GM11168 (cell line): ENCODE data around the gene TIMM17B.

ENCODE experiments used
- in situ Hi-C: fragments of 300-500 bp; cut with MboI; formaldehyde crosslinking; loops from one replicate; pipeline ENCODE4 v1.12.0; 2022; ENCODE audit warnings: low sequenced_read_pairs; ENCODE audit not compliant: unreplicated experiment

Gene TIMM17B

GRCh38 chrX:48919360-48919841 is 21.8 kb upstream of the TIMM17B start:
- in situ Hi-C loops = no loop called here

- in situ Hi-C loops = no loop called here
These were observed 21.2 kb upstream of the TIMM17B start, which contains the start of gene PIM2 for GRCh38 chrX:48918643-48919340. PIM2 (minus strand) TSS chrX:48919024; CDS start chrX:48918834, 190 bp downstream.

DNA sequence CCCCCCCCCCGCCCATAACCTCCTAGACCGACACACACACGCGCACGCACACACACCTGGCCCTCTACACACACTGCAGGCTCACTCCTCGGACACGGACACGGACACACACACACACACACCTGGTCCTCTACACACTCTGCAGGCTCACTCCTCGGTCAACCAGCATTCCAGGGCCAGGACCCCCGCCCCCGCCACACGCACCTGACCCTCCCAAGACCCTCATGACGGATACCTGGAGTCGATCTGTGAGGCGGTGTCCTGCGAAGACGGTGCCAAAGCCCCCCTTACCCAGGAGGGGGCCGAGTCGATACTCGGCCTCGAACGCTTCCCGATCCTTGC is 20.7 kb upstream of the TIMM17B start:
- in situ Hi-C loops = no loop called here

DNA sequence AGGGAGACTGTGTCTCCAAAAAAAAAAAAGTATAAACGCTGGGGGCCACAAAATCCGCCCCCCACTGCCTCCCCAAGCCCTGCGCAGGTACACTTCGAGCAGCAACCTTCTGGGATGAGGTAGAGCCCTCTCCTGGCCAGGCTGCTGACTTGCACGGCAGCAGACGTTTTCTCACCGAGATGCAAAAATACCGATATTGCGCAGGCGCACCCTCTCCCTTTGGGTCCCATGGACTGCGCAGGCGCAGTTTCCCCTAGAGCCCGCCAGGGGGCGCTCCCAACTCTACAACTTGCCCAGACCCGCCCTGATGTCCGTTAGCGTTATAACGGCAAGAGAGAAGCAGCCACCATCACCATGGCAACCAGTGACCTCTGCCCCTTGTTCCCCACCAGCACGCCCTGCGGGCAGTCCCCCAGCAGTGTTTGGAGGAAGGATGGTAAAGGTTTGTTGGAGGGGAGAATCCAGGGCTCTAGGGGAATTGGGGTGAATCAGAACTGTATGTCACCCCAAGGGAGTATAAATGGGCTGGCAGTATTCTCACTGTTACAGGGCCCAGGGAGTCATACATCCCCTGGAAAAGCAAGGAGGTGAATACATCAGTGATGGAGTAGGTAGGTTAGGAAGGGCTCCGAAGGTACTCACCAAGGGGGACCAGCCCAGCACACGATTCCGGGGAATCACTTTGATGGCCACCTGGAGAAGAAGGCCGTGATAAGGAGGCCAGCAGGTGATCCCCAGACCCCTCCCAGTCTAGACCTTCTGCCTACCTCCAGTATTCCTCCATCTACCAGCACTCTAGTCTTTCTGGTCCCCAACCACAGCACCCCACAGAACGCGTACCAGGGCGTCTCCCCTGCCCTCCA is 19.8 kb upstream of the TIMM17B start:
- in situ Hi-C loops = no loop called here

DNA sequence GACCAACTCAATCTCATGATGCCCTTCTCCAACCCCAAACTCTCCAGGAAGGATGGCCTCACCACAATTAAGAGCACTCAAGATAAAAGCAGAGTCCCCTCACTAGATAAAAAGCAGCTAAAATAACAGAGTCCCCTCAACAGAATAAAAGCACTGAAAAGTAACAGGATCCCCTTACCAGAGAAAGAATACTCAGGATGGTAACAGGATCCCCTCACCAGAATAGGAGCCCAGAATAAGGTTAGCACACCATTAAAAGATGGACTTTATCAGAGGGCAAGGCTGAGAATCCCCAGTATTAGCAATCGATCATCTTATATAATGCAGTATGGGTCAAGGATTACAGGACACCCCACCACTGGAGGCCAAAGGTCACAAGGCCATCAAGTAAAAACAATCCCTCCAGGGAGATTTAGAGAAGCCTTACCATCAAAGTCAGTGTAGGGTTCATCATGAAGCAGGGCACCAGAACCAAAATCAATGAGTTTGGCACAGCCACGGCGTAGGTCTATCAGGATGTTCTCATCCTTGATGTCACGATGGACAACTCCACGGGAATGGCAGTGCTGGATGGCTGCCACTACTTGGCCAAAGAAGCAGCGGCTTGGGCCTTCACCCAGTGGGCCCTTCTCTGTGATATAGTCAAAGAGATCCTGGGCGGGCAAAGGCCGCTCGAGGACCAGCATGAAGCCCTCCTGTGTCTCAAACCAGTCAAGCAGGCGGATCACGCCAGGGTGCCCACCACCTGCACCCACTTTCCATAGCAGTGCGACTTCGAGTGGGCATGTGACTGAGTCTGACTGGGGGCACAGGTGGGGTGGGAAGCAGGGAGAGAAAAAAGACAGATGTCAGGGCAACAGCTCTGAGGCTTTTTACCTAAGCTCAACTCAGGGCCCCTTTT is 17.3 kb upstream of the TIMM17B start:
- in situ Hi-C loops = loop anchor here (5.0 kb wide), 1 partner anchor 32 kb away; no protein-coding TSS in a partner anchor

GRCh38 chrX:48913605-48914366 is 16.2 kb upstream of the TIMM17B start:
- in situ Hi-C loops = loop anchor here (5.0 kb wide), 1 partner anchor 34 kb away; no protein-coding TSS in a partner anchor

- in situ Hi-C loops = loop anchor here (5.0 kb wide), 1 partner anchor 36 kb away; no protein-coding TSS in a partner anchor
These were observed 14.0 kb upstream of the TIMM17B start, which contains the start of gene SLC35A2 for GRCh38 chrX:48911412-48912182. SLC35A2 (minus strand) TSS chrX:48911646; CDS start chrX:48911636, 10 bp downstream.

DNA sequence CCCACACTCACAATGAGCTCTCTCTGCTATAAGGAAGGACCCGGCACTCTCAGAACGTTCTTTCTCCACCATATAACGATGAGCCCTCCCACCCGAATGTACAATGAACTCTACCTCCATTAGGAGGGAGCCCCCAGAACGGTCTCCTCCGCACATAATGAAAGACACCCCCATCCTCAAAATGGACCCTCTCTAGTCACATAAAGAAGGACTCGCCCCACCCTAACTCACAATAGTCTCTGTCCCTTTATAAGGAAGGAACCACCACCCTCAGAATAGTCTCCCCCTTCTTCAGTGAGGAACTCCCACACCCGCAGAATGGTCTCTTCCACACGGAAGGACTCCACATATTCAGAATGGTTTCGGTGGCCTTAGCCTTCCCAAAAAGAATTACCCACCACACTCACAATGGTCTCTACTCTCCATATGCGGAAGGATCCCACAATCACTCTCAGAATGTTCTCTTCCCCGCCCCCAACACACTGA is 13.4 kb upstream of the TIMM17B start:
- in situ Hi-C loops = loop anchor here (5.0 kb wide), 1 partner anchor 36 kb away; no protein-coding TSS in a partner anchor

DNA sequence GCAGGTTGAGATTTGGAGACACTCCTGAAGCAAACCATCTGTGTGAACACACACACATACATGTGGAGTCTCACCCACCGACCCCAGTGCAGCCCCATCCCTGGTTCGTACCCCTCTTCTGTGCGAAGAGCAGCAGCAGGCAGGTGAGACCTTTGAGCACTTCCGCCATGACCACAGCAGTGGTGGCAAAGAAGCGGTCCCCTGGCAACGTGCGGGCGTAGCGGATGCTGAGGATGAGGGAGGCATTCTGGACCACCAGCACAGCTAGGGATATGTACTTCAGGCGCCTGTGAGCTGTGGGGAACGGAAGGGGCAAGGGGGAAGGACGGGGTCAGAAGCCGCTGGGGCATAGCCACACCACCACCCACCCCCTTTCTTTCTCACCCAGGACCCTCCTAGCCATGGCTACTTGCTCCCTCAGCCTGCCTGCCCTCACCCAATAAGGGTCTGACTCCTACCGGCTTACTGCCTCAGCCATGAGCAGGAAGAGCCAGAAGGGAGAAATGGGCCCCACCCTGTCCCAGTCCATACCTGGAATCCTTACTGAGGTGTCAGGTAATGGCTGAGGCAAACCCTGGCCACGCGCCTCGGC is 12.2 kb upstream of the TIMM17B start:
- in situ Hi-C loops = loop anchor here (5.0 kb wide), 1 partner anchor 38 kb away; no protein-coding TSS in a partner anchor

DNA sequence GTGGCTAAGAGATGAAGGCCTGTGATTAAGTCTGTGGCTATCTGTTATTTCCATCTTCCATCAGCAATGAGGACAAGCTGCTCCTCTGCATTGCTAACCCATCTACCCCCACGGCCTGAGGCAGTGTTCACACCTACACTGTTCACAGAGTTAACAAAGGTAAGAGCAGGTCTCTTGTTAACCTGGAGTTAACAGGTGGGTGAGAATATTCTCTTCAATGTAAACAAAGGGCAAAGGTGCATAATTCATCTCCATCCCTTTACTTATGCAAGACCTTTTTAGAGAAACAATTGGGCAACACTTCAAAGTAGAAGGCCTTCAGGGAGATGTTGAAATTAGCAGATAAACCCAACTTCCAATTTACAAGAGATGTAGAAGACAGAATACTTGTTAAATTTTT is 11.0 kb upstream of the TIMM17B start:
- in situ Hi-C loops = no loop called here

DNA sequence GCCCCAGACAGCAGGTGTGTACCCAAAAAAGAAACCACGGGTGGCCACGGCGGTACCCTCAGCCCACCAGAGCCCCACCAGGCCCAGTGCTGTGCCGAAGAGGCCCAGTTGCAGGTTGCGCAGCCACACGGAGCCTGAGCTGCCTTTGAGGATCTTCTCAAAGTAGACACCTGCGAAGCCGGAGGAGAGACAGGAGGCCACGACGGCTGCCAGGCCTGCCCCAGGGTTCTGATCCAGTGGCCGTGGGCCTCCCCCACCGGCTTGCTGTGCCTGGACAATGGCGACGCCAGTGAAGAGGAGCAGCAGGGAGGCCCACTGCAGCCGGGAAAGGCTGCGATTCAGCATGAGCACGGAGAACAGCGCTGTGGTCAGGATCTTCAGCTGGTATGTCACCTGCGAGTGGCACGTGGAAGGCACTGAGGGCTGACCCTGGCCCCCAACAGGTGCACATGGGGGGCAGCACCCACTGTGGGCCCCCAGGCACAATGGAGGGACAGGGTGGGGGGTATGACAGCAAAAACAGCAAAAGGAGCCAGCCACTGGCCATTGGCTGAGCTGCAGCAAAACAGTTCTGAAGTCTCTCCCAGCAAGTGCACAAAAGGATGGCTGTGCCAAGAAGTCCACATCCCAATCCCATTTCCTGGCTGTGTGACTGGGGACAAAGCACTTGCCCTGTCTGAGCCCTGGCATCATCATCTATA is 7.7 kb upstream of the TIMM17B start:
- in situ Hi-C loops = no loop called here

GRCh38 chrX:48904626-48905025 is 7.1 kb upstream of the TIMM17B start:
- in situ Hi-C loops = no loop called here

- in situ Hi-C loops = no loop called here
These were observed 6.6 kb upstream of the TIMM17B start for GRCh38 chrX:48904180-48904579.

DNA sequence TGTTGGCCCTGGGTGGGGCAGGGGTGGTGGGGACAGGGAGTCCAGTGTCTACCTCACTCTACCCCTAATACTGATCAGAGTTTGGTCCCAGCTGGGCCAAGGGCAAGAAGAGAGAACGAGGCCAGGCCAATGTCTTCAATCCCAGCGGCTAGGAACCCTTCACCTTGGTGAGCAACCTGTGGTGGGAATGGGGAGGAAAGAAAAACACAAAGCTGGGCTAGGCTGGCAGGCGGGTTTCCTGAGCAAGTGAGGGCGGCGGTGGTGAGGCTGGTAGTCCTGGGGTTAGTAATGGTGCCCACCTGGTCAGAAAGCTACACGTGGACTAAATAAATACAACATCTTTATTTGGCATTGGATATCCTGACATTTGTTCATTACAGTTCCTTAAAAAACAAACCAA is 5.7 kb upstream of the TIMM17B start:
- in situ Hi-C loops = no loop called here

DNA sequence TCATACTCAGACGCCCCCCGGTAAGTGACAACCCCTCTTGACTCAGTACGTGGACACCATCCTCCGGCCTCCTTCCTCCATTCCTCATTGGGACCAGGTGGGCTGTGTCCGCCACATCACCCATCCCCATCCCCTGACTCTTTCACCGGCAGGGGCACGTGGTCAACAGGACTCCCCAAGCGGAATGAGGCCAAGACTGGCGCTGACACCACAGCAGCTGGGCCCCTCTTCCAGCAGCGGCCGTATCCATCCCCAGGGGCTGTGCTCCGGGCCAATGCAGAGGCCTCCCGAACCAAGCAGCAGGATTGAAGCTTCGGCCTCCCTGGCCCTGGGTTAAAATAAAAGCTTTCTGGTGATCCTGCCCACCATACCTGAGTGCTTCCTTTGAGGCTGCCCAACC is 5.2 kb upstream of the TIMM17B start:
- in situ Hi-C loops = no loop called here

DNA sequence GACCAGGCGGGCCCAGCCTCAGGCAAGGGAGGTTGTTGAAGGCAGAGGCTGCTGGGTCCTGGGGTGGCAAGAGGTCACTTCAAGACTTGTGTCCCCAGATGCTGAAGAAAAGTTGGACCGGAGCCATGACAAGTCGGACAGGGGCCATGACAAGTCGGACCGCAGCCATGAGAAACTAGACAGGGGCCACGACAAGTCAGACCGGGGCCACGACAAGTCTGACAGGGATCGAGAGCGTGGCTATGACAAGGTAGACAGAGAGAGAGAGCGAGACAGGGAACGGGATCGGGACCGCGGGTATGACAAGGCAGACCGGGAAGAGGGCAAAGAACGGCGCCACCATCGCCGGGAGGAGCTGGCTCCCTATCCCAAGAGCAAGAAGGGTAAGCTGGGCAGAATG is 4.6 kb upstream of the TIMM17B start:
- in situ Hi-C loops = no loop called here

GRCh38 chrX:48901069-48901468 is 3.5 kb upstream of the TIMM17B start:
- in situ Hi-C loops = no loop called here

- in situ Hi-C loops = no loop called here
These were observed 1.5 kb upstream of the TIMM17B start for GRCh38 chrX:48899078-48899410.
